HG03280 (cell line): ENCODE data around the gene GLDN.

ENCODE experiments used
- ATAC-seq: cut with Tn5 transposase; IDR thresholded peaks from one replicate; pipeline ENCODE4 v1.9.1; 2021; ENCODE audit warnings: mild to moderate bottlenecking, moderate library complexity; ENCODE audit not compliant: unreplicated experiment

Gene GLDN

DNA sequence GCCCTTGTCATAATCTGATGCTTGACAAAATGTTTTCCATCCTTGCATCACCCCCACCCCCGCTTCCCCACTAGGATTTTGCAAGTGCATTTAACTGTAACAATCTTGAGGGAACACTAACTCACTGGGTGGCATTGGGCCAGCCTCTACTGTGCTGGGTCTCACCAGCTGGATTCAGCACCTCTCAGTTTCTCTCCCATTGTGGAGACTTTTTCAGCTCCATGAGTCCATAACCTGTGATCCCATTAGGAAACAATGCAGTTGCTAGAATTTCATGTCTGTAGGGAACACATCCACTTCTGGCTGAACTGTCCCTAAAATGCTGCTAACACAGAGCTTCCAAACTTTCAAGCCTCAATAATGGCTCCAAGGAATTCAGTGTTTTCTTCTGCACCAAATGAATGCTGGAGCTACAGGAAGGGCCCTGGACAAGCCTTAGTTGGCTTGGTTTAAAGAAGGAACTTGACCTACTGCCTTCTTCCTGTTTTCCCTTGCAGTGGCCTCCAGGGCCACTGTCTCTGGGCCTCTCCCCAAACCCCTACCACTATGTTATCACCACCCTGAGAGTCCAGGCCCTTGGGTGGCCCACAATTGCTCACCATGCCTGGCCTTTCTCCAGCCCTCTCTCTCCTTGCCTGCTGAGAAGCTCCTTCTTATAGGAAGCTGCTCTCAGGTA is 18.7 kb upstream of the GLDN start:
- no peak for ATAC-seq

DNA sequence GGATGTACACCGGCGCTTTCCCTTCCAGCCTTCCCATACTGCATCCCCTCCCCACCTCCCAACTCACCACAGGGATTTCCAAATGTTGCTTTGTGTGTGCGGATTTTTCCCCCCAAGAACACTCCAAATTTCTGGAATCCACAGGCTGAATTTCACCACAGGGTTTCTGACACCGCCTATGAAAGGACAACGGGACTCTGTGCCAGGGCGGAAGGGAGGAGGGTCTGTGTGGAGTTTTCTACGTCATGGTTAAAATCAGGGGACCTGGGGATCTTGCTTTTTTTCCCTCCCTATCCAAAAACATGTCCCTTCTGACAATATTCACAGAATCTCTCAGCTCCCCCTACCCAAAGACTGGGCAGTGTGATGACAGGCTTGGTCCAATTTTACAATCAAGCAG is 17.7 kb upstream of the GLDN start:
- ATAC-seq = no peak

DNA sequence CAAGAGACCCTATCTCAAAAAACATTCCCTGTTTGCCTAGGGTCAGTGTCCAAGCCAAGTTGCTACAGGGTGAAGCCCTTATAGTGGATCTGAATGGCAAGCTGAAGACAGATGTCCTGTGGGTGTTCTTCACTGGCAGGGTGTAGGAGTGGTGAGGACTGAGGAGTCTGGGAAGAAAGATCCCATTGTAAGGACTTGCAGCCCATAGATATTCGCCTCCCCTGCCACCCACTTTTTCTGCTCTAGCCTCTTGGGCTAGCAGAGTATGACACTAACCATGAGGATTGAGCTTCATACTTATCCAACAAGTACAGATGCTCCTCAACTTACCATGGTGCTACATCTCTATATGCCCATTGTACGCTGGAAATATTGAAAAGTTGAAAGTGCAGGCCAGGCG is 16.3 kb upstream of the GLDN start:
- no peak for ATAC-seq

DNA sequence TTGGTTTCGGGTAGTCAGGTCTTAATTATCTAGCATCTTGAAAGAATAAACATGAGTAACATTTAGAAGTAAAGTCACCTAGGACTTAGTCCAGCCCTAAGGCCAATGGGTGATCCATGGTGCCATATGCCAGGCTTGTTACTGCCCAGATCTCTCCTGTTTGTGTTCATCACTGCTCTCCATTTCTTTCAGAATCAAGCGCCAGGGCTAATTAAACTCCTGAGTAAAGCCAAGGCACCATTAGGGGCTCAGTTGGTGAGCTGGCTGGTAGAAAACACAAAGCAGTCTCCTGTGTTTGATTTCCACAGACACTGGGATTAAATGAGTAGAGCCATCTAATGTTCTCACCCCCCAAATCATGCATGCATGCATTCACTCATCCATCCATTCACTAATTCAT is 14.4 kb upstream of the GLDN start:
- ATAC-seq = no peak

DNA sequence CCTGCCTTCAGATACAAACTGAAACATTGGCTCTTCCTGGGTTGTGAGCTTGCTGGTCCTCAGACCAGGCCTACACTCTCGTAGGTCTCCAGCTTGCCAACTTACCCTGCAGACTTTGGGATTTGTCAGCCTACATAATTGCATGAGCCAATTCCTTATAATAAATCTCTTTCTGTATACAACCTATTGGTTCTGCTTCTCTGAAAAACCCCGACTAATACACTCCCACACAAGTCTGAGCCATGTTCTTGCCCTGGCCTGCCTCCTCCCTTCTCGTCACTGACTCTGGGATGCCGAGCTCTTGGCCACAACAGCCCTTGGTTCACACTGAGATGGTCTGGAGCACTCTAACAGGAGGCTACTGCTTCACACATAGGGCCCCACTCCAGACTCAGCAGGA is 12.5 kb upstream of the GLDN start:
- no peak for ATAC-seq

DNA sequence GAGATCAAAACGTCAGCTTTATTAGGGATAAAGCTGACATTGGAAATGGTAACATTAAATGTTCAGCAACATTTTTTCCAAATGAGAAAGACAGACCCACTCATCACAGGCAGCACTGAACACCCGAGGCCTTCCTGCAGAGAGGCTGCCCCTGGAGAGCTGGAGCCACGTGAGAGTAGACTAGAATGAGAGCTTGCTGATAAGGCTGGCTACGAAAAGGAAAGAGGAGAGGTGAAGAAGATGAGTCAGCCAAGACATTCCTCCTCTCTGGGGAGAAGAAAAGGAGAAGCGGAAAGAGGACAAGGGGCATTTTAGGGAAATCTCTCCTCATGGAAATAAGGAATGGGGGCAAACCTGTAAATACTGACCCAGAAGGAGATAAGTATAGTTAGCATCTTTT is 10.3 kb upstream of the GLDN start:
- no peak for ATAC-seq

DNA sequence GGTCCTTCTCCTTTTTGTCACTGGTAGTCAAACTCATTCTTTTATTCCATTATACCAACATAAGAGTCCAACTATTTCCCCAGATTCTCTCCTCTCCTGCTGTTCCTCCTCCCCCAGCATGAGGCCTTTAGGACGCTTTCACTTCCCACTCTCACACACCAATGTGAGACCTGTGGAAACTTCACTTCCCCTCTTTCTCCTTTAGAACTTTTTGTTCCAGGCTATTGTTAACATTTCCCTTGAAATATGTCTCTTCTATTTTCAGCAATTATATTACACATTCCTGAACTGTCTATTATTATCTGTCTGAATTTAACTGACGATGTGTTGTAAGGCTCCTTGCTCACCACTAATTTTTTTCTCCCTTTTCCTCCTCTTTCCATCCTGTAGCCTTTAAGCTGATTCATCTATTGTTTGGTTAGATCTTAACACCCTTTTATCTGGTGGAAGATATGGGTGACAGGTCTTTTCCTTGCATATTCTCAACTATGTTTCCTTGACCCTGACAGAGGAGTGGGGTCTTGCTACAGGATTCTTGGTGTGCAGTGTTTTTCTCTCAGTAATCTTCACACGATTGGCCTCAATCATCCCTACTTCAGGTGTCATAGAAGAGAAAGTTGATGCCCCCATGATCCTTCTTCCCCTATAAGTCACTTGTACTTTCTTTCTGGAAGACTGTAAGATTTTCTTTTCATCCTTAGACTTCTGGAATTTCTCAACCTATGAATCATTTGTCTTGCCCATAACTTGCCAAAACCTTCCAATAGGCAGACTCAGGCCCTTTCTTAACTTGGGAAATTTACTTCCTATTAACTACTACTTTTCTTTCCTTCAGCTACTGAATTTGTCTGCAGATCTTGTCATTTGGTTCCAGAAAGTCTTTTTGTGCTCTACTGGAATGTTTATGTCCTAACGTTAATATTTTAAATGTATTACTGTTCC is 9.0 kb upstream of the GLDN start:
- no peak for ATAC-seq

DNA sequence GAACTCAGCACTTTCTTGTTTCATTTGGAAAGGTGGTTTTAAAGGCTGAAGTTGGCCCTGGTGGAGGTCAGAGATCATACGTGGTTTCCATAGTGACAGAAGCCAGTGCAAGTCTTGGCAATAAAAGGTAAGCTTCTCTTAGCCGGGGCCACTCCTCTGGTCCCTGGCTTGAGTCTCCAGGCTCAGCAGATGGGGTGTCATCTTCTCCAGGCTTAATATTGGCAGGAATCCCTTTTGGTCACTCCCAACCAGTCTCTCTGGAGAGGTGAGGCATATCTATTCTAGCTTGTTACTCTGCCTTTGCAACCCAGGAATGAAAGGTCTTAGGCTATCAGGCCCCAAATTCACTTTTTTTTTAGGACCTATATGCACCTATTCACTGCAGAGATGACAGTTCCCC is 7.9 kb upstream of the GLDN start:
- no peak for ATAC-seq

DNA sequence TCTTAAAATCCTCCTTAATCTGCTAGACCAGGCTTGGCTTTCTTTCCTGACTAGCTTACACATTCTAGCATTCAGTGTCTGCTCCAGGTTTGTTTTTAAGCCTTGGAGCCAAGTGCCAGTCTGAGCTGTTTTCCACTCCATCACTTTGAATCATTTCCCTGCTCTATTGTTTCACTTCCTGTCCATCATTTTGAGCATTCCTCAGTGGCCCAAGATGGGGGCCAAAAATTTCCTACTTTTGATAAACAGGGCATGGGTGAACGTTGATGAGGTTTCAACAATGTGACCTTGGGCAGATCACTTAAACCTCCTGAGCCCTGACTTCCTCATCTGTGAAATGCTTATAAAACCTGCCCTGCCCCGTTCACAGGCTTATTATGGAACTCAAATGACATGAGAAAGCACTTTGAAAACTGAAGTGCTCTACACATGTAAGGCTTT is 7.4 kb upstream of the GLDN start:
- ATAC-seq = no peak

DNA sequence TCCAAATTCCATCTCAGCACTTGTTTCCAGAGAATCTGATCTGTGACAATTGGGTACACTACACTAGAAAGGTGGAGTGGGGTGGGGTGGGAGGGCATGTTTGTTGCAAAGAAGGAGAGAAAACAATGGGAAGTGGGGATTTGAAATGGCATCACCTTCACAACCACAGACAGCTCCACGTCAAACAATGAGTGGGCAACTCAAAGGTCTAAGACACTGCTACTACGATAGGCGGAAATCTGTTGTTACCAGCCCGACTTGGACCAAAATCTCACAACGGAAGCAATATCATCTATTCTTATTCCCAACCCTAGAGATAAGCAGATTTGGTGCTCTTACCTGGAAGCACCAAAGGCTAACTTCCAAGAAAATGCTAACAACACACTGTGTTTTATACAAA is 6.4 kb upstream of the GLDN start:
- ATAC-seq = no peak

DNA sequence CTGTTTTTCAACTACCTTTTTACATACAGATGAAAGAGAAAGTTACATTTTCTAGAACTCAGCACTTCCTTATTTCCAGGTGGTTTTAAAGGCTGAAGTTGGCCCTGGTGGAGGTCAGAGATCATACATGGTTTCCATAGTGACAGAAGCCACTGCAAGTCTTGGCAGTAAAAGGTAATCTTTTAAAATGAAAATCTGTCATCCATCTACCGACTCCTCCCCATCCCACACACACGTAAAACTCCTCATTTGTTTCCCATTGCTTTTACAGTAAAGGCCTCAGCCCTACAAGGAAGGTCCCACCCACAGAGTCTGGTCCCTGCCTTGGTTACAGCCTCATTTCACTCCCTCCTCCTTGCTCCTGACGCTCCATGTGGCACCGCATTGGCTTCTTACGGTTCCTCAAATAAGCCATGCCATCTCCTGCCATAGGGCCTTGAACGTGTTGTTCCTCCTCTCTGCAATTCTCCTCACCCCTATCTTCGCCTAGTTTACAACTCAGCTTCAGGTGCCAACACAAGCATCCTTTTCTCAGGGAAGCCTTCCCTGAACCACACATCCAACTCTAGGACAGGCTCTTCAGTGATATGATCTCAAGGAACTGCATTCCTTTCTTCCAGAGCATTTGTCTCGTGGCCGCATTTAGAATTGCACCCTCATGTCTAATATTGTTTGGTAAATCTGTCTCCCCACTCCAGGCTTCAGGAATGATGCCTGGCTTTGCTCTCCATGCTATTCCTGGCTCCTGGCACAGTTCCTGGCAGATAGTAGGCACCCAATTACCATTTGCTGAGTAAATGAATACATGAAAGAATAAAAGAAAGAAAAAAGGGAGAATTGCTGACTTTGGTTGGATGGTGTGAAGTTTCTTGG is 5.7 kb upstream of the GLDN start:
- peak; percentile 60 for ATAC-seq

DNA sequence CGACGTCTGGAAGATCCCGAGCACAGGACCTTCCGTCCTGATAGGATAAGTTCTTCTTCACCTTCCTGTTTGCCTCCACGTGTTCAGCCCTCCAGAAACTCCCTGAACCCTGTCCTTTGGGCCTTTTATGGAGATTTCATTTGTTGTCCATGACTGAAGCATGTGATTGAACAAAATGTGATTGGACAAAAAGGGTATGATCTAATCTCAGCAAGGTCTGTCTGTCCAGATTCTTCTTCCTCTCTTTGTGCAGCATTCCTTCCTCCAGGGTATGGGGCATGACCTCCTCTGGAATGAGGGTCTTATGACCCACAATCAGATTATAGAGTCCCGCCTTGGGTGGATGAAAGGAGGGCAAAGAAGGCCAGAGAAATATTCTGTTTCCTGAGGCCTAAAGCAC is 3.0 kb upstream of the GLDN start, which contains the start of gene CYP19A1:
CYP19A1 (minus strand) TSS at position 101 of the 400 bp plus-strand sequence. CDS start 95,684 bp downstream, outside the sequence.
- ATAC-seq = no peak

DNA sequence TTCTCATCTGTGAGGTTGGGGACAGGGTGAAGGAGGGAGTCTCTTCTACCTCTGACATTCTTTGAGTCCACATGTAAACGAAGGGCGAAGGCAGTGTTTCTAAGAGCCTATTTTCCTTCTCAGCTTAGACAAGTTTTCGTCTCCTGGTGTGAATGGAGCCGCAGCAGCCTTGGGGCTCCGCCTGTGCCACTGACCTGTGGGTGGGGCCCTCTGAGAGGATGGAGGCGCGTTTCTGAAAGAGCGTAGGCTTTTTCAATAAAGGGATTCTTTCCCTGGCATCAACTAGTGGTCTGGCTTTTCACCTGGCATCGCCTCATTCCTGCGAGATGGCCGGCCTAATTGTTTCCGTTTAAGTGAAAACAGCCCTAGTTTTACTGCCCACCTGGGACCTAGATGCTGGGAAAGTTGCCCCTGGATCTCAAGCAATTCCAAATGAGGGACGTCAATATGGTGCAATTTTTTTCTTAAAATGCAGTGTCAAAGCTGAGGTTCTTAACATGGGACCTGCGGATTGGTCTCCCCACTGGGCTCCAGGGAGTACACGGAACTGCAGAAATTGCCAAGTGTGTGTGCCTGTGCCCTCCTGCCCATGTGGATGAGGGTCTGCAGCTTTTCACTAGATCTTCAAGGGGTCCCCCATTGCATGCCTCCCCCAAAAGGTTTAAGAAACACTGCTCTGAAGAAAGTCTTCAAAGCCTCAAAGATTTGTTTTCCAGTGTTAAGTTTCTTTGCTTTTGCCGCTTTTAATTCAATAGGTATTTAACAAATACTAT is 958 bp downstream of the GLDN start:
- no peak for ATAC-seq

DNA sequence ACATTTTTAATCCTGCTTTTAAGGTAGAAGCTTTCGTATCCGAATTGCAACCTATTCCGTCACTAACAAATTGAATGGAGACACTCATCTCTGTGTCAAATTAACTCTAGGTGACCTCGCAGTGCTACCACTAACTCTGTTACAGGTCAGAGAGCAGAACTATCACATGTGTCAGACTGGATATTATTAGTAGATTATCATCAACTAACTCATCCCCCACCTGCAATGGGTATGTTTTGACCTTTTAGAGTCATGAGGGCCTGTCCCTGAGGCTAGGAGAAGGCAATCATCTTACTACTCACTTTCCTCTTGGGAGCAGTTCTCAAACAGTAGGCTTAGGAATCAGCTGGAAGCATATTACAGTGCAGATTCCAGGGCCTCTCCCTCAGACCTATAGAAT is 2.0 kb downstream of the GLDN start:
- no peak for ATAC-seq

DNA sequence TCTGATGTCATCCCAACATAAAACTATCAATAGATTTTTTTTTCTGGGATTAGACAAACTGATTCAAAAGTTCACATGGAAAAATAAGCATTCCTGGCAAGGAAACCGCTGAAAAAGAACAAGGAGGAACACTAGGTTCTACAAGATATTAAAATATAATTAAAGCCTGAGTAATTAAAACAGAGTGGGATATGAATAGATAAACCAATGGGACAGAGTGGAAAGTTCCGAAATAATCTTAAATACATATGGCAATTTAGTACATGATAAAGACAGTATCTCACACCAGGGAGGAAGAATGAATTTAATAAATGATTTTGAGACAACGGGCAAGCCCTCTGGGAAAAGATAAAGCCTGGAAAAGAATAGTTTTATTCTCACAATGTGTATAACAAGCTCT is 4.7 kb downstream of the GLDN start:
- no peak for ATAC-seq

DNA sequence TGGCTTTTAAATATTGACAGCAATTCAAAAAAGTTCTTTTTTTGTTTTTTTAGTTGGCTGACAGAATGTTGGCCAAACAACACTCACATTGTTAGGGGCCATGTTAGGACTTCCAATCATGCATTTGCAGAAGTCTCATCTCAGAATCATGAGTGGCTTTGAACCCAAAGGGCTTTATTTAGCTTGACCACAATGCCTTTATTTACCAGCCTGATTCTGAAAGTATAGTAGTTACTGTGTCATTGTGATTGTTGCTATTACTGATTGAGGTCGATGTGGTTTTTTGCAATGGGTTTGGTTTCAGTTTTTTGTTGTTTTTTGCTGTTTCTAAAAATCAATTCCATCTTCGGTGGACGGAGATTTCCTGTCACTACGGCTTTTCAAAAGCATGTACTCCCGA is 7.2 kb downstream of the GLDN start:
- peak; percentile 90 for ATAC-seq

DNA sequence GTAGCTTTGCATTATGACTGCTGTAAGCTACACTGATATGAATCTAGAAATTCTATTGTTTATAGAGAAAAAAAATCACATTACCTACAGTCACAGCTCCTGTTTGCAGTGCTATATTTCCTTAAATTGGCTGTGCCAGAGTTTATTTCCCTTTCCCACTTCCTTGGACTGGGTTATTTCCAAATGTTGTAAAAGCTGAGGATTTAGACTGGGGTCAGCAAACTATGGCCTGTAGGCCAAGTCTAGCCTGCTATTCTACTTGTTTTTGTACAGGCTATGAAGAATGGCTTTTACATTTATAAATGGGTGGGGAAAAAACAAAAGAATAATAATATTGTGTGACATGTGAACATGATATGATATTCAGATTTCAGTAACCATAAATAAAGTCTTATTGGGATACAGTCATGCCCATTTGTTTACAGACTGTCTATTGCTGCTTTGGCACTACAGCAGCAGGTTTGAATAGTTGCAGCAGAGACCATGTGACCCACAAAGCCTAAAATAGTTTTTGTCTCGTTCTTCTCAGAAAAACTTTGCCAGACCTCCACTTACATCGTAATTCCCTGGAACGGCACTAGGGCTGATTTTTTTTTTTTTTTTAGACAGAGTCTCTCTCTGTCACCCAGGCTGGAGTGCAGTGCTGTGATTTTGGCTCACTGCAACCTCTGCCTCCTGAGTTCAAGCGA is 7.8 kb downstream of the GLDN start:
- peak; percentile 16 for ATAC-seq

DNA sequence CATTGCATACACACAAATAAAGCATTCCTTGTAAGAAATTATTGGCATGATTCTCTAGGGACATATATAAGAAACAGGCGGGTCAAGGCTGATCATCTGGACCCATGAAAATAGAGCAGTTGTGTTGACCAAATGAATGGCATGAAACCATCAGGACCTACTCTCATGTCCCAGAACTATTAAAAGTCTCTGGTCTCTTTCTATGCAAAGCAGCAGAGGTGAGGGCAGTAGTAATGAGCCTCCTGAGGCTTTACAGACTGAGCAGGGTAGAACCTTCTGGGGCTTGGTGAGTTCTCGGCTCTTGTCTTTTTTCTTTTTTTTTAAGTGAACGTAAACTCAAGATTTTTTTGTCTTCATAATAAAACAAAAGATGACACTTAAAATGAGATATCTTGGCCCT is 9.3 kb downstream of the GLDN start:
- no peak for ATAC-seq

DNA sequence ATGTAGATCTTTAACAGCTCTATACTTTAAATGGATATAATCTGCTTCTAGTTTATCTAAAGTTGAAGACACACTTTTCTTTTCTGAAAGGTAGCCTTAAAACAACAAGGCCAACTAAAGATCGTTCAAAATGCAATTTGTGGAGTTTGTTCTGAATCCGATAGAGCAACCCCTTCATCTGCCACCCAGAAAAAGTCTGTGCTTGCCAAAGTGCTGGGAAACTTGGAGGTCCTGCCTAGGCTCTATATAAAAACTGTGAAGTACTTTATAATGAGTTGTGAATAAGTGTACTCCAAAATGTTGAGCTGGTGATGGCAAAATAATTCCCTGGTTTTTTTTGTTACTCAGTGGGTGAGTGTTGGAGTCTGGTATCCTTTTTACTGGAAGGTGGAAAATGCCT is 12.5 kb downstream of the GLDN start:
- ATAC-seq = no peak

DNA sequence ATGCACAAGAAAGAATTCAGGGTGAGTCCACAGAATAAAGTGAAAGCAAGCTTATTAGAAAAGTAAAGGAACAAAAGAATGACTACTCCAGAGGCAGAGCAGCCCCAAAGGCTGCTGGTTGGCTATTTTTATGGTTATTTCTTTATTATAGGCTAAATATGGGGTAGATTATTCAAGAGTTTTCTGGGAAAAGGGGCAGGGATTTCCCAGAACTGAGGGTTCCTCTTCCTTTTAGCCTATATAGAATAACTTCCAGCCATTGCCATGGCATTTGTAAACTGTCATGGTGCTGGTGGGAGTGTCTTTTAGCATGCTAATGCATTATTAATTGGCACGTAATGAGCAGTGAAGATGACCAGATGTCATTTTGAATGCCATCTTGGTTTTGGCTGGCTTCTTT is 13.6 kb downstream of the GLDN start:
- no peak for ATAC-seq
